Keratinocyte (primary cell): ENCODE measurements around the gene FYTTD1. TPM values are rescaled to one million over a fixed set of nuclear protein-coding genes. Genes with fewer than 3 reads are reported as not detected.

Experiments
- DNase-seq: peaks from one replicate; pipeline ENCODE4 v3.0.0-alpha.2; 2011; ENCODE audit warnings: low read depth, missing footprints, low spot score
- FAIRE-seq: peaks from 2 replicates; lab custom pipeline; 2011; peaks lifted over from hg19 to GRCh38; lab: Jason Lieb, UNC
- H2AFZ ChIP-seq: 2 replicates; pipeline ENCODE4 v1.6.0; 2012; ENCODE audit warnings: low read length, control low read depth, inconsistent platforms; ENCODE audit not compliant: control insufficient read depth
- H3K27ac ChIP-seq: 2 replicates; pipeline ENCODE4 v1.5.1; 2011; ENCODE audit warnings: low read length; ENCODE audit not compliant: control insufficient read depth, insufficient read depth
- H3K27me3 ChIP-seq: 3 replicates; pipeline ENCODE4 v1.6.0; 2011; ENCODE audit warnings: low read length; ENCODE audit not compliant: control insufficient read depth, insufficient read depth; ENCODE audit errors: extremely low read depth
- H3K36me3 ChIP-seq, 2 experiments: 2 replicates in 1 of 2; 3 replicates in 1 of 2; pipeline ENCODE4 v1.5.1; 2011; ENCODE audit warnings: low read length in 2 of 2, mild to moderate bottlenecking in 1 of 2; ENCODE audit not compliant: control insufficient read depth in 2 of 2, insufficient read depth in 2 of 2; ENCODE audit errors: extremely low read depth in 1 of 2
- H3K4me1 ChIP-seq: 3 replicates; pipeline ENCODE4 v1.5.1; 2011; ENCODE audit warnings: low read length; ENCODE audit not compliant: control insufficient read depth, insufficient read depth; ENCODE audit errors: extremely low read depth
- H3K4me2 ChIP-seq: 3 replicates; pipeline ENCODE4 v1.6.0; 2011; ENCODE audit warnings: low read depth, low read length; ENCODE audit not compliant: control insufficient read depth, insufficient read depth; ENCODE audit errors: extremely low read depth
- H3K4me3 ChIP-seq, 3 experiments: fragments of 200-600 bp in 1 of 3; sonication (generic) in 1 of 3; 2 replicates in 2 of 3; 3 replicates in 1 of 3; pipeline ENCODE4 v1.5.1; 2011 to 2016; ENCODE audit warnings: low read length in 3 of 3, mild to moderate bottlenecking in 3 of 3, control low read depth in 2 of 3, inconsistent platforms in 1 of 3, low read depth in 1 of 3, mixed read lengths in 1 of 3, mixed run types in 1 of 3, moderate library complexity in 1 of 3; ENCODE audit not compliant: control insufficient read depth in 2 of 3, insufficient read depth in 2 of 3; ENCODE audit errors: extremely low read depth in 1 of 3
- H3K79me2 ChIP-seq: 2 replicates; pipeline ENCODE4 v1.6.0; 2012; ENCODE audit warnings: low read length; ENCODE audit not compliant: control insufficient read depth, insufficient read depth
- H3K9ac ChIP-seq: 3 replicates; pipeline ENCODE4 v1.6.0; 2011; ENCODE audit warnings: low read length; ENCODE audit not compliant: control insufficient read depth, insufficient read depth; ENCODE audit errors: extremely low read depth
- H3K9me1 ChIP-seq: 3 replicates; pipeline ENCODE4 v1.6.0; 2011; ENCODE audit warnings: low read length; ENCODE audit not compliant: control insufficient read depth, insufficient read depth; ENCODE audit errors: extremely low read depth
- H3K9me3 ChIP-seq: 2 replicates; pipeline ENCODE4 v1.5.1; 2012; ENCODE audit warnings: low read depth, low read length; ENCODE audit not compliant: control insufficient read depth
- H4K20me1 ChIP-seq: 3 replicates; pipeline ENCODE4 v1.6.0; 2011; ENCODE audit warnings: low read length; ENCODE audit not compliant: control insufficient read depth, insufficient read depth; ENCODE audit errors: extremely low read depth
- CTCF ChIP-seq, 3 experiments: IDR thresholded peaks in 1 of 3; conservative IDR thresholded peaks in 1 of 3; optimal IDR thresholded peaks in 1 of 3; 2 replicates in 2 of 3; 3 replicates in 1 of 3; pipeline versions ENCODE3 to v1.5.1; 2011; ENCODE audit warnings: low read length in 3 of 3, mild to moderate bottlenecking in 3 of 3, moderate library complexity in 2 of 3, control low read depth in 1 of 3, inconsistent platforms in 1 of 3; ENCODE audit not compliant: insufficient read depth in 2 of 3; ENCODE audit errors: extremely low read depth in 1 of 3
- EZH2 ChIP-seq: IDR thresholded peaks from one replicate; pipeline ENCODE4 v1.6.1; 2012; ENCODE audit warnings: inconsistent platforms, mild to moderate bottlenecking, low read length, moderate library complexity
- dilution Hi-C: fragments of 300-500 bp; cut with MboI; formaldehyde crosslinking; loops from one replicate; pipeline ENCODE4 v1.7.0; 2020; ENCODE audit warnings: low sequenced_read_pairs; ENCODE audit not compliant: extremely low pct_ligation_motif_present
- polyA plus RNA-seq, 5 experiments: library from polyadenylated mRNA; depleted of rRNA in 3 of 5; stranded (reverse) in 3 of 5; stranded (forward) in 1 of 5; unstranded in 1 of 5; fragments of >200 nt; gene quantifications; 1 replicate in 1 of 5; 2 replicates in 3 of 5; 3 replicates in 1 of 5; pipeline versions ENCODE4 v1.2.1 to v1.2.3, GENCODE V29; 2011 to 2012; ENCODE audit warnings: missing spikeins in 2 of 5, low read depth in 1 of 5, low replicate concordance in 1 of 5

Gene FYTTD1
- polyA plus RNA-seq, 1 donor (not counting 4 experiments of a cell fraction or from before 2014, with no cell fraction given) = 48.0 TPM

- Histone ChIP-seq H3K9ac (no peak overlapping the region), H3K4me3 (no peak overlapping the region), H3K36me3 (peaks cover 11 to 16% of the 10 kb centered on the region in 2 experiments), H3K9me3 (no peaks in the 10 kb centered on the region), H3K27me3 (no peaks in the 10 kb centered on the region), H3K9me1 (no peaks in the 10 kb centered on the region), H3K4me1 (no peaks in the 10 kb centered on the region), H3K27ac (no peak overlapping the region), H3K79me2 (no peaks in the 10 kb centered on the region), H2AFZ (no peak overlapping the region), H3K4me2 (no peak overlapping the region), H4K20me1 (no peaks in the 10 kb centered on the region)
- DNase-seq (no peak), FAIRE-seq (no peak)
- TF ChIP-seq CTCF (optimal IDR thresholded peaks at IDR 0.05 in 1 of 3, IDR thresholded peaks at IDR 0.05 in 1 of 3, conservative IDR thresholded peaks at IDR 0.05 in 1 of 3; ENCODE audit: extremely low read depth in 1 of 3, insufficient read depth in 2 of 3, low read length in 3 of 3) (no peak), EZH2 (no peak)
- dilution Hi-C loops = no loop called here
Measured at GRCh38 chr3:197830967-197831313, 81.3 kb downstream of the FYTTD1 start.

- Histone ChIP-seq H2AFZ (no peak overlapping the region), H3K4me2 (no peak overlapping the region), H3K36me3 (peaks cover 10% of the 10 kb centered on the region in 2 experiments), H4K20me1 (no peaks in the 10 kb centered on the region), H3K9me1 (no peaks in the 10 kb centered on the region), H3K27ac (no peak overlapping the region), H3K79me2 (no peaks in the 10 kb centered on the region), H3K4me3 (no peak overlapping the region), H3K9ac (no peak overlapping the region), H3K27me3 (no peaks in the 10 kb centered on the region), H3K9me3 (no peaks in the 10 kb centered on the region), H3K4me1 (no peaks in the 10 kb centered on the region)
- dilution Hi-C loops = no loop called here
- TF ChIP-seq CTCF (optimal IDR thresholded peaks at IDR 0.05 in 1 of 3, IDR thresholded peaks at IDR 0.05 in 1 of 3, conservative IDR thresholded peaks at IDR 0.05 in 1 of 3; ENCODE audit: extremely low read depth in 1 of 3, insufficient read depth in 2 of 3, low read length in 3 of 3) (no peak), EZH2 (no peak)
- DNase-seq (no peak), FAIRE-seq (no peak)
Measured at GRCh38 chr3:197833930-197834715, 84.4 kb downstream of the FYTTD1 start.
